Type B pancreatic cell (in vitro differentiated cells): Measurements from ENCODE around the gene ARL16. TPM values are rescaled to one million over a fixed set of nuclear protein-coding genes. Genes with fewer than 3 reads are reported as not detected.

Experiments used
- DNase-seq: peaks from one replicate; pipeline ENCODE4 v3.0.0; 2021; ENCODE audit warnings: mixed read lengths; ENCODE audit not compliant: unreplicated experiment; ENCODE audit errors: extremely low spot score
- H3K27ac Mint-ChIP-seq: 2 replicates; pipeline ENCODE4 v1.8.0; 2021; ENCODE audit warnings: mild to moderate bottlenecking, mixed read lengths
- H3K27me3 Mint-ChIP-seq: 2 replicates; pipeline ENCODE4 v1.8.0; 2021; ENCODE audit warnings: mixed read lengths
- H3K36me3 Mint-ChIP-seq: 2 replicates; pipeline ENCODE4 v1.8.0; 2021; ENCODE audit warnings: mixed read lengths
- H3K4me1 Mint-ChIP-seq: one replicate; pipeline ENCODE4 v1.8.0; 2021; ENCODE audit warnings: mixed read lengths; ENCODE audit not compliant: unreplicated experiment
- H3K4me3 Mint-ChIP-seq: 2 replicates; pipeline ENCODE4 v1.8.0; 2021; ENCODE audit warnings: mild to moderate bottlenecking, mixed read lengths
- H3K9me3 Mint-ChIP-seq: 2 replicates; pipeline ENCODE4 v1.8.0; 2021; ENCODE audit warnings: mixed read lengths
- CTCF ChIP-seq: fragments of 200-600 bp; sonication (generic); conservative IDR thresholded peaks from 2 replicates; pipeline ENCODE4 v1.5.0; 2021; ENCODE audit warnings: antibody characterized with exemption, mild to moderate bottlenecking
- total RNA-seq: library from RNA; stranded (reverse); gene quantifications from 2 replicates; pipeline ENCODE4 v1.2.1, GENCODE V29; 2021; ENCODE audit warnings: low replicate concordance

The ARL16 gene
- total RNA-seq, 1 donor from 2014 or later = 47.2 TPM

- no peaks in the 10 kb centered on the region for H3K9me3 Mint-ChIP-seq
- H3K27ac Mint-ChIP-seq = no peak overlapping the region
- no peak for TF ChIP-seq CTCF
- peaks cover 4% of the 10 kb centered on the region for H3K4me1 Mint-ChIP-seq
- no peak for DNase-seq
- no peaks in the 10 kb centered on the region for H3K27me3 Mint-ChIP-seq
- H3K4me3 Mint-ChIP-seq = no peak overlapping the region
- no peaks in the 10 kb centered on the region for H3K36me3 Mint-ChIP-seq
Measured at GRCh38 chr17:81716674-81716996, 33.0 kb upstream of the ARL16 start.

- DNase-seq = peak; percentile 67
- Mint-ChIP-seq H3K4me1 (peaks cover 4% of the 10 kb centered on the region), H3K9me3 (no peaks in the 10 kb centered on the region), H3K4me3 (no peak overlapping the region), H3K27me3 (no peaks in the 10 kb centered on the region), H3K27ac (no peak overlapping the region), H3K36me3 (no peaks in the 10 kb centered on the region)
- no peak for TF ChIP-seq CTCF
Measured at GRCh38 chr17:81715872-81716673, 32.5 kb upstream of the ARL16 start.

GRCh38 chr17:81715107-81715871, 31.7 kb upstream of the ARL16 start:
- TF ChIP-seq CTCF = no peak
- H3K4me3 Mint-ChIP-seq = no peak overlapping the region

GRCh38 chr17:81714412-81715106, 31.0 kb upstream of the ARL16 start:
- peaks cover 8% of the 10 kb centered on the region for H3K27me3 Mint-ChIP-seq
- TF ChIP-seq CTCF = no peak
- no peaks in the 10 kb centered on the region for H3K36me3 Mint-ChIP-seq
- no peak overlapping the region for H3K27ac Mint-ChIP-seq
- peaks cover 8% of the 10 kb centered on the region for H3K4me1 Mint-ChIP-seq
- no peaks in the 10 kb centered on the region for H3K9me3 Mint-ChIP-seq
- H3K4me3 Mint-ChIP-seq = no peak overlapping the region
- no peak for DNase-seq

More at GRCh38 chr17:81715107-81715871, 31.7 kb upstream of the ARL16 start:
- no peak for DNase-seq
- Mint-ChIP-seq H3K27ac (no peak overlapping the region), H3K36me3 (no peaks in the 10 kb centered on the region), H3K27me3 (peaks cover 7% of the 10 kb centered on the region), H3K9me3 (no peaks in the 10 kb centered on the region), H3K4me1 (peaks cover 8% of the 10 kb centered on the region)

- no peak for DNase-seq
- no peaks in the 10 kb centered on the region for H3K36me3 Mint-ChIP-seq
- peak overlapping the region; percentile 95 for H3K27ac Mint-ChIP-seq
- TF ChIP-seq CTCF = no peak
- H3K4me1 Mint-ChIP-seq = peaks cover 8% of the 10 kb centered on the region
- H3K4me3 Mint-ChIP-seq = peak overlapping the region; percentile 94
- H3K27me3 Mint-ChIP-seq = peaks cover 8% of the 10 kb centered on the region
- H3K9me3 Mint-ChIP-seq = no peaks in the 10 kb centered on the region
Measured at GRCh38 chr17:81713556-81714411, 30.2 kb upstream of the ARL16 start.
